K562 (cell line): ENCODE data around the gene ELFN2. TPM values are rescaled to one million over a fixed set of nuclear protein-coding genes. Genes with fewer than 3 reads are reported as not detected.
A peak's percentile ranks its signal among the peaks of the same experiment; 100 is the strongest.

Experiments used
- ATAC-seq: fragments of 200-7000 bp; cut with Tn5 transposase; 3 replicates; pipeline ENCODE4 v1.9.1; 2020; ENCODE audit warnings: moderate library complexity
- BruUV-seq: library from RNA; stranded (reverse); fragments of 400-500 nt; replicated peaks from 2 replicates; lab custom pipeline; 2021; lab: Mats Ljungman, UMichigan
- CTCF ChIA-PET: fragments of 300-600 bp; formaldehyde crosslinking; extraction: SDS; loops from one replicate; lab custom pipeline; 2021; ENCODE audit warnings: low intra/inter-chr PET ratio; lab: Yijun Ruan, JAX
- POLR2A ChIA-PET: fragments of 300-600, 350-650 bp; sonication (Branson Sonifier 250); formaldehyde crosslinking; extraction: SDS; loops from one replicate; lab custom pipeline; 2021; ENCODE audit warnings: antibody characterized with exemption, inconsistent platforms; lab: Yijun Ruan, JAX
- DNase-seq, 4 experiments: peaks; one replicate each; pipeline versions ENCODE4 v3.0.0 to v3.0.0-alpha.2; 2011 to 2018; ENCODE audit warnings: low spot score in 3 of 4, mixed read lengths in 3 of 4; ENCODE audit errors: extremely low read depth in 1 of 4
- FAIRE-seq: peaks from 2 replicates; lab custom pipeline; 2011; peaks lifted over from hg19 to GRCh38; lab: Jason Lieb, UNC
- H2AFZ ChIP-seq: 2 replicates; pipeline ENCODE4 v1.6.0; 2011; ENCODE audit warnings: low read depth, low read length, control low read depth, inconsistent platforms
- H3K27ac ChIP-seq: fragments of 200-600 bp; 3 replicates; pipeline ENCODE4 v1.8.0; 2011; ENCODE audit warnings: low read depth, mild to moderate bottlenecking, control low read depth, inconsistent platforms, low read length, moderate library complexity, mixed read lengths; ENCODE audit errors: extremely low read depth
- H3K27me3 ChIP-seq, 2 experiments: fragments of 300-600 bp in 1 of 2; 2 replicates in 1 of 2; 3 replicates in 1 of 2; pipeline versions ENCODE4 v1.6.0 to v1.8.0; 2011; ENCODE audit warnings: inconsistent platforms in 2 of 2, low read length in 2 of 2, mild to moderate bottlenecking in 1 of 2, mixed read lengths in 1 of 2, moderate library complexity in 1 of 2; ENCODE audit not compliant: control insufficient read depth in 2 of 2, insufficient read depth in 2 of 2
- H3K36me3 ChIP-seq: fragments of 300-600 bp; 3 replicates; pipeline ENCODE4 v1.8.0; 2011; ENCODE audit warnings: mild to moderate bottlenecking, low read length, inconsistent platforms; ENCODE audit not compliant: control insufficient read depth, insufficient read depth
- H3K4me1 ChIP-seq, 2 experiments: fragments of 200-600 bp in 1 of 2; replicated peaks in 1 of 2; 2 replicates in 1 of 2; 3 replicates in 1 of 2; pipeline versions ENCODE4 v1.5.1 to v1.8.0; 2011; ENCODE audit warnings: inconsistent platforms in 2 of 2, low read length in 2 of 2, mild to moderate bottlenecking in 1 of 2, mixed read lengths in 1 of 2, moderate library complexity in 1 of 2; ENCODE audit not compliant: control insufficient read depth in 2 of 2, insufficient read depth in 2 of 2
- H3K4me2 ChIP-seq: 2 replicates; pipeline ENCODE4 v1.6.1; 2011; ENCODE audit warnings: low read length, control low read depth, inconsistent platforms, mixed read lengths; ENCODE audit not compliant: insufficient read depth
- H3K4me3 ChIP-seq: fragments of 200-600 bp; sonication (generic), shearing (Covaris generic); 2 replicates; pipeline ENCODE4 v1.5.1; 2016; ENCODE audit warnings: control low read depth, inconsistent platforms
- H3K79me2 ChIP-seq: fragments of 200-600 bp; 3 replicates; pipeline ENCODE4 v1.8.0; 2011; ENCODE audit warnings: low read length, inconsistent platforms; ENCODE audit not compliant: control insufficient read depth, insufficient read depth
- H3K9ac ChIP-seq, 2 experiments: 2 replicates each; pipeline versions ENCODE4 v1.6.0 to v1.6.1; 2011; ENCODE audit warnings: low read depth in 2 of 2, low read length in 2 of 2, control low read depth in 1 of 2, inconsistent platforms in 1 of 2, mild to moderate bottlenecking in 1 of 2, mixed read lengths in 1 of 2; ENCODE audit not compliant: insufficient read depth in 1 of 2
- H3K9me1 ChIP-seq: one replicate; pipeline ENCODE4 v1.6.0; 2011; ENCODE audit warnings: inconsistent platforms, mild to moderate bottlenecking, low read length, moderate library complexity; ENCODE audit not compliant: control insufficient read depth, insufficient read depth
- H3K9me3 ChIP-seq: replicated peaks from 2 replicates; pipeline ENCODE4 v1.5.1; 2011; ENCODE audit warnings: low read depth, low read length, inconsistent platforms; ENCODE audit not compliant: control insufficient read depth, insufficient read depth
- H4K20me1 ChIP-seq: replicated peaks from 2 replicates; pipeline ENCODE4 v1.6.1; 2011; ENCODE audit warnings: low read length, inconsistent platforms, mixed read lengths; ENCODE audit not compliant: control insufficient read depth, insufficient read depth
- MEF2D ChIP-seq: conservative IDR thresholded peaks from 2 replicates; pipeline ENCODE4 v1.6.1; 2016; ENCODE audit warnings: low read depth, missing genetic modification characterization, missing compliant biosample characterization
- PHF20 ChIP-seq: fragments of 450-650 bp; IDR thresholded peaks from 2 replicates; pipeline ENCODE4 v1.6.1; 2018; ENCODE audit not compliant: partially characterized antibody
- RBBP5 ChIP-seq: fragments of 200-600 bp; sonication (generic); IDR thresholded peaks from 2 replicates; pipeline ENCODE4 v1.6.1; 2012; ENCODE audit warnings: borderline replicate concordance, mild to moderate bottlenecking, low read length, control low read depth, inconsistent platforms; ENCODE audit not compliant: insufficient read depth, poor library complexity, severe bottlenecking
- RBM25 ChIP-seq: fragments of 200-400 bp; formaldehyde crosslinking; IDR thresholded peaks from 2 replicates; pipeline ENCODE4 v1.6.1; 2018; ENCODE audit warnings: low read length, low read depth, moderate library complexity; ENCODE audit not compliant: severe bottlenecking
- SAFB ChIP-seq: fragments of 200-400 bp; formaldehyde crosslinking; IDR thresholded peaks from 2 replicates; pipeline ENCODE4 v1.6.1; 2017; ENCODE audit warnings: low read depth, low read length, borderline replicate concordance
- ZNF140 ChIP-seq: fragments of 250-450 bp; sonication (Bioruptor Pico); IDR thresholded peaks from 2 replicates; pipeline ENCODE4 v1.8.0; 2021; ENCODE audit warnings: moderate library complexity, mild to moderate bottlenecking, inconsistent platforms
- ZNF583 ChIP-seq: fragments of 250-450 bp; sonication (Bioruptor Pico); IDR thresholded peaks from 2 replicates; pipeline ENCODE4 v1.4.0; 2020
- WGBS: fragments of 100-300 bp; shearing (Covaris generic); methylation state at CpG from one replicate; pipeline ENCODE4 v1.1.6; 2016; ENCODE audit warnings: low coverage, mixed read lengths; ENCODE audit not compliant: insufficient coverage; ENCODE audit errors: missing lambda C conversion rate; 5-methylcytosine and 5-hydroxymethylcytosine counted together
- in situ Hi-C: fragments of 300-500 bp; cut with MboI; formaldehyde crosslinking; loops from 4 replicates; pipeline ENCODE4 v1.15.0; 2018; ENCODE audit warnings: inconsistent platforms, mixed read lengths
- intact Hi-C: fragments of 100-400 bp; cut with micrococcal nuclease; formaldehyde crosslinking; loops from 2 replicates; pipeline ENCODE4 v1.14.2; 2022
- polyA plus RNA-seq, 8 experiments: library from polyadenylated mRNA; depleted of rRNA in 4 of 8; stranded (reverse) in 5 of 8; unstranded in 3 of 8; fragments of >200 nt; fragmentation: Nextera tagmentation in 2 of 8; fragmentation: Illumina TruSeq in 1 of 8; extraction: Ambion mirVana in 2 of 8; extraction: Trizol in 1 of 8; gene quantifications; 2 replicates each; pipeline versions ENCODE4 v1.2.1 to v1.2.3, GENCODE V29; 2011 to 2014; ENCODE audit warnings: inconsistent platforms in 1 of 8, missing spikeins in 1 of 8
- total RNA-seq, 7 experiments: library from RNA; depleted of rRNA in 6 of 7; stranded (reverse); fragments of >200 nt in 6 of 7; fragmentation: Illumina TruSeq in 2 of 7; extraction: Trizol in 2 of 7; gene quantifications; 2 replicates each; pipeline versions ENCODE4 v1.2.1 to v1.2.3, GENCODE V29; 2011 to 2021; ENCODE audit warnings: low replicate concordance in 1 of 7

ELFN2 gene
- total and polyA plus RNA-seq, 9 of the 15 experiments (the other 6 are each of a cell fraction or from before 2014, with no cell fraction given): not detected

DNA sequence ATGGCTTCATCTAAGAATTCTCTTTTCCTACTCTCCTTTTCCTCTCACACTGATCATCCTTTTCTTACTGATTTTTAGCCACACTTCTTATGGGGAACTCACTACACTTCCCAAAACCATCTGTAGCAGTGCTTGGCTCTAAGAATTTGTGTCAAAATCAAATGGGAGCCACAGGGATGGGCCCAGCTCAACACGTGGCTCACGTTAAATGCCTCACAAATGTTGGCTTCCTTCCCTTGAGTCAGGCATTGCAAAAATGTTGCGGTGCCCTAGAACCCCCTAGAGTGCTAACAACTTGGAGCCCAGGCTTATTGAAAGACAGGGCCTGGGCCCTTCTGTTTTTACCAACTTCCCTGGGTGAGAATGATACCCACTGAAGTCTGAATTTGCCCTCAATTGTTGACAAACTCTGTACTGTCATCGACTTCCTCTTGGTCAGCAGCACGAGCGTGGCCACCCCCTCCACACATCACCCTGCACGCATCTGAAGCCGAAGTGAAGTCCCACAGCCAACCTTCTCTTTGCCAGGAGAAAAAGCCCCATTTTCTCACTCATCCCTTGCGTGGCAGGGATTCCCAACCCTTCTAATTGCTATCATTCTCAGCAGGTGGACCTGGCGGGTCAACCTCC is 69.7 kb downstream of the ELFN2 start:
- Histone ChIP-seq H4K20me1 (0 out of 2 replicates have a peak, but pooled peaks cover 5% of the 10 kb centered on the region), H3K4me3 (no peak overlapping the region), H3K9me3 (no peaks in the 10 kb centered on the region), H2AFZ (no peak overlapping the region), H3K4me1 (no peaks in the 10 kb centered on the region; a peak in 1 of 5 replicates), H3K27me3 (peaks cover 12 to 72% of the 10 kb centered on the region in 2 experiments; a peak in 4 of 5 replicates), H3K4me2 (no peak overlapping the region), H3K9ac (no peak overlapping the region), H3K36me3 (no peaks in the 10 kb centered on the region), H3K27ac (no peak overlapping the region), H3K79me2 (no peaks in the 10 kb centered on the region), H3K9me1 (no peaks in the 10 kb centered on the region)
- DNase-seq: no peak
- TF ChIP-seq PHF20 (no peak), ZNF583 (CRISPR knock-in tag) (no peak), MEF2D (no peak), ZNF140 (CRISPR knock-in tag) (no peak), RBBP5 (no peak)
- in situ Hi-C loops: no loop called here
- POLR2A ChIA-PET: interaction anchor here (0.7 kb wide), 1 partner anchor 53 kb away, joined by 6 read pairs; no protein-coding TSS in a partner anchor
- intact Hi-C loops: no loop called here
- CTCF ChIA-PET: no interaction called here
- FAIRE-seq: no peak
- no peak for ATAC-seq
- 18% methylated on average over 9 of the region's 10 CpGs for WGBS
- no TSS peak for BruUV-seq

DNA sequence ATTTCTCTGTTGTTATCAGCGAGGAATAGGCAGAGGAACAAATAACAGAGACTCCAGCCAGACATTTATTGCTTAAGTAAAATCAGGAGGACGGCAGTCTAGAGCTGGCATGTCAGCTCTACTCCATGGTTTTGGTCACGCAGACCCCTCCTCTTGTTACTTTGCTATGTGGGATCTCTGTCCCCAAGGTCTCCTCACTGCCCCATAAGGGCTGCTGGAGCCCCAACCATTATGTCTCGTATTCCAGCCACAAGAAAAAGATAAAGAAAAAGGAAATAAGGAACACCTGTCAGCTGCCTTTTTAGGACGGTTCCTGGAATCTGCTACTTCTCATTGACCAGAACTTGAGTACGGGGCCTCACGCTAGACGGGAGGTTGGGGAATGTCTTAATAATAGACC is 70.4 kb downstream of the ELFN2 start:
- H3K4me3 ChIP-seq: no peak overlapping the region
- TF ChIP-seq RBM25 (peak; percentile 95), SAFB (no peak)
- FAIRE-seq (no peak), DNase-seq (no peak), ATAC-seq (no peak)
- H3K9me1 ChIP-seq: no peaks in the 10 kb centered on the region
- H3K27me3 ChIP-seq: peaks cover 12 to 77% of the 10 kb centered on the region in 2 experiments; a peak in 4 of 5 replicates
- no peak overlapping the region for H3K4me2 ChIP-seq
- WGBS: 10% methylated on average over 8 of the region's 8 CpGs
- ChIA-PET CTCF (no interaction called here), POLR2A (interaction anchor here (0.7 kb wide), 1 partner anchor 53 kb away, joined by 6 read pairs; no protein-coding TSS in a partner anchor)
- in situ Hi-C loops (no loop called here), intact Hi-C loops (no loop called here)
- no peaks in the 10 kb centered on the region for H3K9me3 ChIP-seq
- BruUV-seq: no TSS peak
- no peaks in the 10 kb centered on the region for H3K79me2 ChIP-seq
- H3K36me3 ChIP-seq: no peaks in the 10 kb centered on the region
- H3K9ac ChIP-seq: no peak overlapping the region
- H2AFZ ChIP-seq: no peak overlapping the region
- H3K4me1 ChIP-seq: no peaks in the 10 kb centered on the region; a peak in 1 of 5 replicates
- H4K20me1 ChIP-seq: 0 out of 2 replicates have a peak, but pooled peaks cover 5% of the 10 kb centered on the region
- H3K27ac ChIP-seq: no peak overlapping the region
